Measurements from ENCODE around the gene DDX31. TPM values are rescaled to one million over a fixed set of nuclear protein-coding genes. Genes with fewer than 3 reads are reported as not detected.

DDX31 gene
- total RNA-seq, 1 donor from 2014 or later: 15.8 TPM

GRCh38 chr9:132631685-132632084 lies 38.1 kb downstream of the DDX31 start:
- H3K36me3 ChIP-seq (ENCODE audit: control insufficient read depth, insufficient read depth, low read length): peaks cover 2% of the 10 kb centered on the region
- no peak overlapping the region for H3K4me3 ChIP-seq (ENCODE audit: low read depth, low read length)
- no peaks in the 10 kb centered on the region for H3K27me3 ChIP-seq (ENCODE audit: control insufficient read depth, insufficient read depth, low read length)
- no peak for TF ChIP-seq CTCF (IDR thresholded peaks at IDR 0.05; ENCODE audit: insufficient read depth, low read length, severe bottlenecking)
- no peak for FAIRE-seq
- DNase-seq (ENCODE audit: low read depth): no peak

- TF ChIP-seq CTCF (IDR thresholded peaks at IDR 0.05; ENCODE audit: insufficient read depth, low read length, severe bottlenecking): no peak
- Histone ChIP-seq H3K4me3 (ENCODE audit: low read depth, low read length) (no peak overlapping the region), H3K36me3 (ENCODE audit: control insufficient read depth, insufficient read depth, low read length) (peaks cover 2% of the 10 kb centered on the region), H3K27me3 (ENCODE audit: control insufficient read depth, insufficient read depth, low read length) (no peaks in the 10 kb centered on the region)
- FAIRE-seq (no peak), DNase-seq (ENCODE audit: low read depth) (peak; percentile 89)
Observed at GRCh38 chr9:132631280-132631679, 38.5 kb downstream of the DDX31 start.

GRCh38 chr9:132630811-132631210 lies 39.0 kb downstream of the DDX31 start:
- H3K36me3 ChIP-seq (ENCODE audit: control insufficient read depth, insufficient read depth, low read length): peaks cover 2% of the 10 kb centered on the region
- FAIRE-seq (no peak), DNase-seq (ENCODE audit: low read depth) (peak; percentile 89)

GRCh38 chr9:132630116-132630515 lies 39.7 kb downstream of the DDX31 start:
- H3K36me3 ChIP-seq (ENCODE audit: control insufficient read depth, insufficient read depth, low read length): peaks cover 2% of the 10 kb centered on the region
- FAIRE-seq (no peak), DNase-seq (ENCODE audit: low read depth) (no peak)
- H3K27me3 ChIP-seq (ENCODE audit: control insufficient read depth, insufficient read depth, low read length): no peaks in the 10 kb centered on the region
- no peak for TF ChIP-seq CTCF (IDR thresholded peaks at IDR 0.05; ENCODE audit: insufficient read depth, low read length, severe bottlenecking)
- H3K4me3 ChIP-seq (ENCODE audit: low read depth, low read length): no peak overlapping the region

More at GRCh38 chr9:132630811-132631210, 39.0 kb downstream of the DDX31 start:
- Histone ChIP-seq H3K27me3 (ENCODE audit: control insufficient read depth, insufficient read depth, low read length) (no peaks in the 10 kb centered on the region), H3K4me3 (ENCODE audit: low read depth, low read length) (no peak overlapping the region)
- TF ChIP-seq CTCF (IDR thresholded peaks at IDR 0.05; ENCODE audit: insufficient read depth, low read length, severe bottlenecking): no peak

GRCh38 chr9:132628746-132629145 lies 41.0 kb downstream of the DDX31 start:
- no peak overlapping the region for H3K4me3 ChIP-seq (ENCODE audit: low read depth, low read length)
- no peaks in the 10 kb centered on the region for H3K27me3 ChIP-seq (ENCODE audit: control insufficient read depth, insufficient read depth, low read length)
- peaks cover 2% of the 10 kb centered on the region for H3K36me3 ChIP-seq (ENCODE audit: control insufficient read depth, insufficient read depth, low read length)
- no peak for FAIRE-seq
- no peak for DNase-seq (ENCODE audit: low read depth)
- TF ChIP-seq CTCF (IDR thresholded peaks at IDR 0.05; ENCODE audit: insufficient read depth, low read length, severe bottlenecking): no peak

- Histone ChIP-seq H3K4me3 (ENCODE audit: low read depth, low read length) (no peak overlapping the region), H3K36me3 (ENCODE audit: control insufficient read depth, insufficient read depth, low read length) (peaks cover 2% of the 10 kb centered on the region), H3K27me3 (ENCODE audit: control insufficient read depth, insufficient read depth, low read length) (no peaks in the 10 kb centered on the region)
- FAIRE-seq (no peak), DNase-seq (ENCODE audit: low read depth) (no peak)
- TF ChIP-seq CTCF (IDR thresholded peaks at IDR 0.05; ENCODE audit: insufficient read depth, low read length, severe bottlenecking): no peak
Observed at GRCh38 chr9:132627594-132627993, 42.2 kb downstream of the DDX31 start.
